NB4 (cell line): ENCODE measurements around the gene PHETA1.

Experiments used
- CTCF ChIP-seq: IDR thresholded peaks from one replicate; pipeline ENCODE4 v1.5.1; 2012; ENCODE audit warnings: low read depth, low read length
- MYC ChIP-seq: IDR thresholded peaks from 2 replicates; pipeline ENCODE4 v1.6.1; 2011; ENCODE audit warnings: low read depth, low read length
- POLR2A ChIP-seq: IDR thresholded peaks from 2 replicates; pipeline ENCODE4 v1.6.1; 2011; ENCODE audit warnings: mild to moderate bottlenecking; ENCODE audit not compliant: insufficient read length; ENCODE audit errors: extremely low read depth
- TF ChIP-seq, protein P1 (sequence below): IDR thresholded peaks from 2 replicates; pipeline ENCODE4 v1.6.1; 2011; ENCODE audit warnings: low read depth, low read length

DNA sequence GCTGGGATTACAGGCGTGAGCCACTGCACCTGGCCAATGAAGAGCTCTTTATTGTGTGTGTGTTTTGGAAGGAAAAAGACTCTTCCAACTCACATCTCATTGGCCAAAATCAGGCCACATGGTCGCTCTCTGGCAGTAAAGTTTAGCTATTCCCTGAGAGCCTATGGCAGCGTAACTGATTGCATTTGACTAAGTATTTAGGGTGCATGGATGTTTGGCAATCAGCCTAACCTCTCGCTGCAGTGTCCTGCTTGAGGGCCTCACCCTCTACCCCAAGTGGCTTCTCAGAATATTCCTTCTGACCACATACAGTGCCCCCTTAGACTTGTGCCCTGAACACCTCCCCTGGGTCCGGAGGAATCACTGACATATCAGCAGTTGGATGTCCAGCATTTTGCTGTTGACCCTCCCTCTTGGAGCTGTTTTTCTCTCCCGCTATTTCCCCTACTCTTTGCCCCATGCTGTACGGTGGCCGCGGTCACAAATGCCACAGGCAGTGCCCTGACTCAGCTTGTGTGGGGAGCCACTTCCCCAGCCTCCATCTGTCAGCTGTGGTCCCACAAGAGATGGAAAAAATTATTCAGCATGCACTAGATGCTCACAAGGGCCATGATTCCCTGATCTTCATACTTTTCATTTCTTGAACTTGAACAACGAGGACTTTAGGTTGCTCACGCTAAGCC lies 9.5 kb downstream of the PHETA1 start:
- TF ChIP-seq, protein P1, sequence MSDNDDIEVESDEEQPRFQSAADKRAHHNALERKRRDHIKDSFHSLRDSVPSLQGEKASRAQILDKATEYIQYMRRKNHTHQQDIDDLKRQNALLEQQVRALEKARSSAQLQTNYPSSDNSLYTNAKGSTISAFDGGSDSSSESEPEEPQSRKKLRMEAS, result no peak
- TF ChIP-seq CTCF (no peak), POLR2A (no peak), MYC (no peak)
